Glutamatergic neuron (in vitro differentiated cells): Measurements from ENCODE around the gene NHS. TPM values are rescaled to one million over a fixed set of nuclear protein-coding genes. Genes with fewer than 3 reads are reported as not detected.

Source experiments
- DNase-seq: peaks from one replicate; pipeline ENCODE4 v3.0.0; 2022
- H3K27ac Mint-ChIP-seq: one replicate; pipeline ENCODE4 v1.8.0; 2020; ENCODE audit warnings: mild to moderate bottlenecking, mixed read lengths, inconsistent platforms; ENCODE audit not compliant: unreplicated experiment
- H3K27me3 Mint-ChIP-seq: one replicate; pipeline ENCODE4 v1.8.0; 2020; ENCODE audit warnings: mild to moderate bottlenecking, moderate library complexity, mixed read lengths, inconsistent platforms; ENCODE audit not compliant: unreplicated experiment
- H3K36me3 Mint-ChIP-seq: one replicate; pipeline ENCODE4 v1.8.0; 2020; ENCODE audit warnings: mild to moderate bottlenecking, mixed read lengths, inconsistent platforms; ENCODE audit not compliant: unreplicated experiment
- H3K4me1 Mint-ChIP-seq: one replicate; pipeline ENCODE4 v1.8.0; 2020; ENCODE audit warnings: mild to moderate bottlenecking, low read depth, mixed read lengths, inconsistent platforms; ENCODE audit not compliant: unreplicated experiment
- H3K4me3 Mint-ChIP-seq: one replicate; pipeline ENCODE4 v1.8.0; 2020; ENCODE audit warnings: mild to moderate bottlenecking, mixed read lengths, inconsistent platforms; ENCODE audit not compliant: unreplicated experiment
- H3K9me3 Mint-ChIP-seq: one replicate; pipeline ENCODE4 v1.8.0; 2020; ENCODE audit warnings: mild to moderate bottlenecking, moderate library complexity, mixed read lengths, inconsistent platforms; ENCODE audit not compliant: unreplicated experiment
- CTCF ChIP-seq: fragments of 200-600 bp; sonication (generic); IDR thresholded peaks from one replicate; pipeline ENCODE4 v1.5.0; 2021; ENCODE audit not compliant: partially characterized antibody, unreplicated experiment
- total RNA-seq: library from RNA; stranded (reverse); fragmentation: NEBNext Ultra II Directional; extraction: Animal tissue kit (Norgen Biotek cat#: 25700); gene quantifications from one replicate; pipeline ENCODE4 v1.2.1, GENCODE V29; 2021; ENCODE audit not compliant: unreplicated experiment

Gene NHS
- total RNA-seq, 1 donor from 2014 or later: 9.1 TPM

DNA sequence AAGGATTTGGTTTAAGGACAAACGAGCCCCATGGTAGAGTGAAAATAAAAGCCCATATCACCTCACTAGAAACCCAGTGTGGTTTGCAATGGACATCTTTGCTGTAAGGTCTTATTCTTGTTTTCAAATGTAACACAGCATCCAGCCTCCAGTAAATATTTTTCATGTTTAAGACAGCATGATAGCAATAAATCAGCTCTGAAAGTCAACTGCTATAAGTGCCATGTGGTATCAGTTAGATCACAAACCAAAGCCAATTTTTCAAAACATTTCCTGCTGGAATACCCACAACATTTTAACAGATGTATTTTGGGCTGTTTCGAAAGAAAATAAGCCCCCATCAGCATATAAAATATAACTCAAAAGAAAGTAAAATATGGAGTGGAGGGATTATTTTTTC, 338.3 kb downstream of the NHS start:
- no peak overlapping the region for H3K4me3 Mint-ChIP-seq
- DNase-seq: no peak
- peaks cover 2% of the 10 kb centered on the region for H3K27me3 Mint-ChIP-seq
- TF ChIP-seq CTCF: no peak
- H3K27ac Mint-ChIP-seq: no peak overlapping the region
- no peaks in the 10 kb centered on the region for H3K36me3 Mint-ChIP-seq
- no peaks in the 10 kb centered on the region for H3K4me1 Mint-ChIP-seq
- H3K9me3 Mint-ChIP-seq: no peaks in the 10 kb centered on the region

DNA sequence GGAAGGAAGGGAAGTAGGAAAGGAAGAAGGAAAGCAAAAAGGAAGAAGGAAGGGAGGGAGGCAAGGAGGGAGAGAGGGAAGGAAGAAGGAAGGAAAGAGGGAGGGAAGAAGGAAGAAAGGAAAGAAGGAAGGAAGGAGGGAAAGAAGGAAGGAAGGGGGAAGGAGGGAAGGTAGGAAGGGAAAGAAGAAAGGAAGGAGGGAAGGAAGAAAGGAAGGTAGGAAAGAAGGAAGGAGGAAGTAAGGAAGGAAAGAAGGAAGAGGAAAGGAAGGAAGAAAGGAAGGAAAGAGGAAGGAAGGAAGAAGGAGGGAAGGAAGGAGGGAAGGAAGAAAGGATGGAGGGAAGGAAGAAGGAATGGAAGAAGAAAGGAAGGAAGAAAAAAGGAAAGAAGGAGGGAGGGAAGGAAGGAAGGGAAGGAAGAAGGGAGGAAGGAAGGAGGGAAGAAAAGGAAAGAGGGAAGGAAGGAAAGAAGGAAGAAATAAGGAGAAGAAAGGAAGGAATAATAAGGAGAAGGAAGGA, 343.7 kb downstream of the NHS start:
- Mint-ChIP-seq H3K9me3 (no peaks in the 10 kb centered on the region), H3K4me1 (peaks cover 5% of the 10 kb centered on the region), H3K27me3 (no peaks in the 10 kb centered on the region), H3K27ac (no peak overlapping the region), H3K4me3 (no peak overlapping the region), H3K36me3 (no peaks in the 10 kb centered on the region)
- TF ChIP-seq CTCF: no peak
- DNase-seq: no peak

DNA sequence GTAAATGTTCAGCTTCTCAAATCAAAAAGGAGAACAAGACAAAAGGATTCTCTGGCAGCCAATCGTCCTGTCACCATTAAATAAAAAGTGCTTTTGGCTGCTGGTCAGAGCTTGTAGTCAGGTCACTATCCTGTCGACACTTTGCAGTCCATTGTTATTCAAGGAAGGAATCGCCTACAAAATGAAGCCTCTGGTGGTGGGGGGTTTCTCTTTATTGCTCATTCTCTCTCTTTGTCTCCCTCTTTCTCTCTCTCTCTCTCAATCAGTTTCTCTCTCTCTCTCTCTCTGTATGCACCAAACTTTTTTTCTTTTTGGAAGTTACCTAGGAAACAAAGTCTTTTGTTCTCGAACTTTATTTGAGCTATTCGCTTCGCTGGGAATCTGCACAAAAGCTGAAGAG, 344.7 kb downstream of the NHS start:
- no peak for DNase-seq
- no peak for TF ChIP-seq CTCF
- H3K4me3 Mint-ChIP-seq: no peak overlapping the region

DNA sequence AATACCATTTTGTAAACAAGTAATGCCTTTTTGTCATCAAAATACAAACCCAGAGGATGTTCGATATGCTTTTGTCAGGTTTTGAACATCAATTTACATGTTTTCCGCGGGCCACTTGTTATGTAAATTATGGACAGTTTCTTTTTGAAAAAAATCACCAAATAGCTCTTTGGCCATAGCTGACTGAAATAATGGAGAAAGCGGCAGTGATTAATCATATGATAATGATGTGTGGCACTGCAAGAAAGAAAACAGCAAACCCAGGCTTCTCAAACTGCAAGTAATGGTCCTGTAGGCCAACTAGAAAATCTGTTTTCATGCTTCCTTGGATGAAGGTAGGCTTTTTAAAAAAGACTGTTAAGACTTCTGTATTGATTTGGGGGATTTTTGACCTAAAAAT, 346.7 kb downstream of the NHS start:
- Mint-ChIP-seq H3K36me3 (no peaks in the 10 kb centered on the region), H3K27ac (no peak overlapping the region), H3K4me3 (no peak overlapping the region), H3K9me3 (no peaks in the 10 kb centered on the region), H3K4me1 (peaks cover 5% of the 10 kb centered on the region), H3K27me3 (no peaks in the 10 kb centered on the region)
- DNase-seq: no peak
- no peak for TF ChIP-seq CTCF

More for the DNA sequence above, 344.7 kb downstream of the NHS start:
- H3K27me3 Mint-ChIP-seq: no peaks in the 10 kb centered on the region
- H3K4me1 Mint-ChIP-seq: peaks cover 5% of the 10 kb centered on the region
- H3K36me3 Mint-ChIP-seq: no peaks in the 10 kb centered on the region
- H3K9me3 Mint-ChIP-seq: no peaks in the 10 kb centered on the region
- no peak overlapping the region for H3K27ac Mint-ChIP-seq

DNA sequence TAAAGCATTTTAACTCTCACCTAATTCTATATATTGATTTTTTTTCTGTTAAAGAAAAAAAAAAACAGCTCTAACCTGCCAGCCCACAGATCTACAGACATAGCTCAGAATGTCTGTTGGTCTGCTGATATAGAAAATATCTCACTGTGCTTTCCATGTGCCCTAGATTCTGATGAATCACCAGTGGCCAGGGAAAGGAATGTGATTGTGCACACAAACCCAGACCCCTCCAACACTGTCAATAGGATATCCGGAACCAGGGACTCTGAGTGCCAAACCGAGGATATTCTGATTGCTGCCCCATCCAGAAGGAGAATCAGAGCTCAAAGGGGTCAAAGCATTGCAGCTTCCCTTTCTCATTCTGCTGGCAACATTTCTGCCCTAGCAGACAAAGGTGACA, 350.2 kb downstream of the NHS start:
- Mint-ChIP-seq H3K36me3 (no peaks in the 10 kb centered on the region), H3K9me3 (no peaks in the 10 kb centered on the region), H3K4me1 (peaks cover 5% of the 10 kb centered on the region), H3K27ac (no peak overlapping the region), H3K27me3 (no peaks in the 10 kb centered on the region), H3K4me3 (no peak overlapping the region)
- TF ChIP-seq CTCF: no peak
- no peak for DNase-seq
